ENCODE measurements around the gene ZBTB17. TPM values are rescaled to one million over a fixed set of nuclear protein-coding genes. Genes with fewer than 3 reads are reported as not detected.

Gene ZBTB17
- total RNA-seq, 1 donor from 2014 or later: 48.6 TPM

DNA sequence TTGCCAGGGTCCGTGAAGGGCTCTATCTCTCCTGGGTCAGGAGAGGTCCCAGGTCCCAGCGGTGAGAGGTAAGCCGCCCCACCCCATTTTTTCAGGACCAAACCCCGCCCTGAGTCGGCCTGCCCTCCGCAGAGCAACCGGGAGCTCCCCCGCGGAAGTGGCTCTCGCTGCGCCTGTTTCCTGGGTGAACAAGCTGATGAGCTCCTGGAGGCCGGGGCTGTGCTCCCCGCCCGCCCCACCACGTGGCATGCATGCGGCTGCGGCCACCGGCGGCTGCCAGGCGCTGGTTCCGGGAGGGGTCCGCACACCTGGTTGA lies 32.0 kb downstream of the ZBTB17 start:
- Mint-ChIP-seq H3K4me3 (no peak overlapping the region), H3K27ac (no peak overlapping the region), H3K9me3 (no peaks in the 10 kb centered on the region), H3K36me3 (peaks cover 32% of the 10 kb centered on the region), H3K4me1 (peaks cover 7% of the 10 kb centered on the region), H3K27me3 (ENCODE audit: low read depth) (no peaks in the 10 kb centered on the region)
- no peak for TF ChIP-seq CTCF (IDR thresholded peaks at IDR 0.05; ENCODE audit: unreplicated experiment)
- no peak for DNase-seq (ENCODE audit: low spot score in 2 of 2, unreplicated experiment in 2 of 2)

- Mint-ChIP-seq H3K27ac (no peak overlapping the region), H3K27me3 (ENCODE audit: low read depth) (no peaks in the 10 kb centered on the region), H3K4me1 (peaks cover 3% of the 10 kb centered on the region), H3K36me3 (peaks cover 29% of the 10 kb centered on the region), H3K9me3 (no peaks in the 10 kb centered on the region), H3K4me3 (no peak overlapping the region)
- TF ChIP-seq CTCF (IDR thresholded peaks at IDR 0.05; ENCODE audit: unreplicated experiment): no peak
- no peak for DNase-seq (ENCODE audit: low spot score in 2 of 2, unreplicated experiment in 2 of 2)
These were observed 32.4 kb downstream of the ZBTB17 start for GRCh38 chr1:15943328-15943991.

- H3K4me1 Mint-ChIP-seq: peaks cover 3% of the 10 kb centered on the region
- H3K27me3 Mint-ChIP-seq (ENCODE audit: low read depth): no peaks in the 10 kb centered on the region
- no peak for TF ChIP-seq CTCF (IDR thresholded peaks at IDR 0.05; ENCODE audit: unreplicated experiment)
- no peak overlapping the region for H3K4me3 Mint-ChIP-seq
- H3K9me3 Mint-ChIP-seq: no peaks in the 10 kb centered on the region
- DNase-seq (ENCODE audit: low spot score in 2 of 2, unreplicated experiment in 2 of 2): no peak
- no peak overlapping the region for H3K27ac Mint-ChIP-seq
- H3K36me3 Mint-ChIP-seq: peaks cover 23% of the 10 kb centered on the region
These were observed 33.1 kb downstream of the ZBTB17 start for GRCh38 chr1:15942661-15943327.

DNA sequence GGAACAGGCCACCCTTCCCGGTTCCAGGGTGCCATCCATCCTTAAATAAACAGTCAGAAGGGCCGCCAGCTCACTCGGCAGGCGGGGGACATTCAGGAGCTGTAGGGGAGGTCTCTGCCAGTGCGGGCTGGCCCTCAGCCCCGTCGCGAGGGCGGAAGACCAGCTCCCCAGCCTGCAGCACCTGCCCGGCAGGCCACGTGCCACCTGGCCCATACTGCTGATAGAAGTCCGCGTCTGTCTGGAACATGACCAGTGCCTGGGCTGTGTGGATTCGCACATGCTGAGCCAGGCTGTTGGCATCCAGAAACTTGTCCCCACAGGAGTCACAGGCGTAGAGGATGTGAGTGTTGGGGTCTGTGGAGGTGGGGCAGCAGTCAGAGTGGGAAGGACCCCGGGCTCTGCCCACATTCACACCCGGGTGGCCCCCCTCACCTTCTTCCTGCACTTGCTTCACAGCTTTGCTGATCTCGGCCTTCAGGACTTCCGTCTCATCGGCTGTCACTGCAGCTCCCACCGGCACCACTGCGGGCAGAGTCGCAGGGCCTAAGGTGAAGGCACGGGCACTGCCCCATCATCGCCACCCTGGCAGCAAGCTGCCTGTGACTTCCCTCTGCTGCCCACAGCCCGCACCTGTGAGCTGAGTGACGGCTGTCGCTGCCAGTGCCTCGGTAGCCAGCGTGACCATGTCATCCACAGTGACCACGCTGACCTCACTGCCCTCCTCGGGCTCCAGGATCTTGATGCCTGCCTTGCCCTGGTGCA lies 33.8 kb downstream of the ZBTB17 start:
- peaks cover 3% of the 10 kb centered on the region for H3K4me1 Mint-ChIP-seq
- no peak for DNase-seq (ENCODE audit: low spot score in 2 of 2, unreplicated experiment in 2 of 2)
- no peak overlapping the region for H3K4me3 Mint-ChIP-seq
- peaks cover 25% of the 10 kb centered on the region for H3K36me3 Mint-ChIP-seq
- no peak for TF ChIP-seq CTCF (IDR thresholded peaks at IDR 0.05; ENCODE audit: unreplicated experiment)
- H3K9me3 Mint-ChIP-seq: no peaks in the 10 kb centered on the region
- no peak overlapping the region for H3K27ac Mint-ChIP-seq
- H3K27me3 Mint-ChIP-seq (ENCODE audit: low read depth): no peaks in the 10 kb centered on the region

GRCh38 chr1:15941044-15941840 lies 34.7 kb downstream of the ZBTB17 start:
- Mint-ChIP-seq H3K9me3 (no peaks in the 10 kb centered on the region), H3K4me3 (no peak overlapping the region), H3K27me3 (ENCODE audit: low read depth) (no peaks in the 10 kb centered on the region), H3K36me3 (peaks cover 24% of the 10 kb centered on the region), H3K27ac (no peak overlapping the region), H3K4me1 (peaks cover 3% of the 10 kb centered on the region)
- no peak for TF ChIP-seq CTCF (IDR thresholded peaks at IDR 0.05; ENCODE audit: unreplicated experiment)
- DNase-seq (ENCODE audit: low spot score in 2 of 2, unreplicated experiment in 2 of 2): no peak
